ENCODE data around the gene SLC2A5.

Gene SLC2A5

DNA sequence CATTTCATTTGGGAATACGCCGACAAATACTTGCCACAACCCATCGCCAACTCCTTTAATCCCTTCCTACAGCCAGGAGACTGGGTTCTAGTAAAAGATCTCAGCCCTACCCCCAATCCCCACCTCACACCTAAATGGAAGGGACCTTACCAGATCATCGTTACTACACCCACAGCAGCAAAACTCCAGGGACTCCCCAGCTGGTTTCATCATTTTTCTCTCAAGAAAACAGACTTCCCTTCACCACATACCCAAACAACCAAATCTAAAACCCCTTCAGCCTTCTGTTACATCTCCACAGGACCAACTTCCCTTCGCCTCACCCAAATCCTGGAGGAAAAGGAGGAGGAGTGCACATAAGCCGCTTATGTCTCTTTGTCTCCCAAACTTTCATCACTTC, 23.7 kb upstream of the SLC2A5 start:
- no peak for DNase-seq (ENCODE audit: low spot score)

DNA sequence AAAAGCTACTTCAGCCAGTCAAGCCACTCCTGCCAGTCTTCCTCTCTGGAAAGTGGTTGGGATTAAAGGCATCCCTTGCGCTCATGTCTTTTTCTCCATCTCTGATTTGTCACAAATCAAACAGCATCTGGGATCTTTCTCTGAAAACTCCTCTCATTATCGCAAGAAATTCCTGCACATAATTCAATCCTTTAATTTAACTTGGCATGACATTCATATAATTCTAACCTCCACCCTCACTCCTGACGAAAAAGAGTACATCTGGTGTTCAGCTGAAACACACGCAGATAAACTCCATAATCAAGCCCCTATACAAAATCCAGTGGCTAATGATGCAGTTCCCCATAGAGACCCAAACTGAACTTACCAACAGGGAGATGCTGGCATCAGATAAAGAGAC, 19.4 kb upstream of the SLC2A5 start:
- no peak for DNase-seq (ENCODE audit: low spot score)

GRCh38 chr1:9087411-9088125, 18.1 kb upstream of the SLC2A5 start:
- no peak for DNase-seq (ENCODE audit: low spot score)

- DNase-seq (ENCODE audit: low spot score): no peak
Observed at GRCh38 chr1:9086796-9087195, 17.4 kb upstream of the SLC2A5 start.

DNA sequence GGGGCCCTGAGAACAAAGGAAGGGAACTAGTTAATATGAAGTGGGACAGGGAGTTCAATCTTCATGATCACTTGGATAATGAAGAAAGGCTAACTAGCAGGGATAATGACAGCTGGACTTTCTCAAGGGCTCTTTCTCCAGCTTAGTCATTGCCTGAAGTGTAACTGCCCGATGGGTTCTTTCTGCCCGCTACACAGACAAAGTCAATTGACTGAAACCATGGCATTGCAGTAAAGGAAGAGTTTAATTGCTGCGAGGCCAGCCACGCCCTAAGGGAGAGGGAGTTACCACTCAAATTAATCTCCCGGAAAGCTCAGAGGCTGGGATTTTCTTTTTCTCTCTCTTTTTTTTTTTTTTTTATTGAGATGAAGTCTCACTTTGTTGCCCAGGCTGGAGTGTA, 16.6 kb upstream of the SLC2A5 start:
- no peak for DNase-seq (ENCODE audit: low spot score)

DNA sequence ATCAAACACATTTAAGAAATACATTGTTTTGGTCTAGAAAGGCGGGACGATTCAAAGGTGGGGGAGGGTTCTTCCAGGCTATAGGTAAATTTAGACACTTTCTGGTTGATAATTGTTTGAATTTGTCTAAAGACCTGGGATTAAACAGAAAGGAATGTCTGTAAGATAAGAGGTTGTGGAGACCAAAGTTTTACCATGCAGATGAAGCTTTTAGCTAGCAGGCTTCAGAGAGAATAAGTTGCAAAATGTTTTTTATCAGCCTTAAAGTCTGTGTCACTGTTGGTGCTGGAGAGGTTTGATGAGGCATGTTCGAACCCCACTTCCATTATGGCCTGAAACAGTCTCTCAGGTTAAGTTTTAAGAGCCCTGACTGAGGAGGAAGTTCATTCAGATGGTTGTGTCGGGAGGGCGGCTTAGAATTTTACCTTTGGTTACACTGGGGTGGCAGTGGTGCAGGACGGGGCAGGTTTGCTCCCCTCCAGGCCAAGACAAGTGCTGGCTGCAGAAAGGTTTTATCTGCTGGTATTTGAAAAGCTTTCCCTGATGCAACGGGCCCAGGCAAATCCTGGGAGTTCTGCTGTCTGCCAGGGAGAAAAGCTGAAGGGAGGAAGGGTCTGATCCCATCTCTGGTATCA, 16.0 kb upstream of the SLC2A5 start:
- DNase-seq (ENCODE audit: low spot score): no peak

GRCh38 chr1:9084906-9085305, 15.5 kb upstream of the SLC2A5 start:
- DNase-seq (ENCODE audit: low spot score): no peak

- DNase-seq (ENCODE audit: low spot score): no peak
Observed at GRCh38 chr1:9081473-9081872, 12.0 kb upstream of the SLC2A5 start.

DNA sequence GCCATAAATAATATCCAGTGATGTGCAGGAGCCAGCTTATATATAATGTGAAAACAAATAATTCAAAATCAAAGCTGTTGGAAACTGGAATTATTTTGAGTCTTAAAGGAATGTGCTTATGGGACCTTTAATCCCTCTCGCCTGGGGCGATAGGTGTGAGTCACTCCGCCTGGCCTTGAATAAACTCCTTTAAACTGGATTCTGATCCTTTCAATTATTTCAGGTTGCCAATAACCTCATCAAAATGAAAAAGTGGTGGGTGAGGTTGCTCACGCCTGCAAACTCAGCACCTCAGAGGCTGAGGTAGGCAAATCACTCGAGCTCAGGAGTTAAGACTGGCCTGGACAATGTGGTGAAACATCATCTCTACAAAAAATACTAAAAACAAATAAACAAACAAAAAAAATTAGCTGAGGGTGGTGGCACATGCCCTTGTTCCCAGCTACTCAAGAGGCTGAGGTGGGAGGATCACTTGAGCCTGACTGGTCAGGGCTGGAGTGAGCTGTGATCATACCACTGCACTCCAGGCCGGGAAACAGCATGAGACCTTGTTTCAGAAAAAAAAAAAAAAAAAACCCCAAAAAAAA, 11.4 kb upstream of the SLC2A5 start:
- DNase-seq (ENCODE audit: low spot score): no peak

GRCh38 chr1:9079988-9080704, 10.7 kb upstream of the SLC2A5 start:
- DNase-seq (ENCODE audit: low spot score): no peak

- DNase-seq (ENCODE audit: low spot score): no peak
Observed at GRCh38 chr1:9078752-9079500, 9.5 kb upstream of the SLC2A5 start.

- no peak for DNase-seq (ENCODE audit: low spot score)
Observed at GRCh38 chr1:9078015-9078751, 8.7 kb upstream of the SLC2A5 start.

DNA sequence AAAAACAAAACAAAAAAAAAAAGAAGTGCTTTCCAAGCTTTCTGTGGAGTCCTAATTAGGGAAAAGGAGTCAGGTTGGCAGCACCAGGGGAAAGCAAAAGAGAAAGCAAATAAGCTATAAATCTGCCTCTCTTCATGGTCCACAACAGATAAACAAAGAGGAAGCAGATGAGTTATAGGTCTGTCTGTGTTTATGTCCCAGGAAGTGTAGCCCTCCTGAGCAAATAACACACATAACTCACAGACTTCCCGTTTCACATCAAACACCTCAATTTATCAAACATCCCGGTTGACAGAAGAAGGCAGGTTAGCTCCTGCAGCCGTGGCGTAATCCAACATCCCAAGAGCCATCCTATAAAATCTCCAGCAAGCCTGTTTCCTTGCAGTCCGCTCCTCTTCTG, 5.6 kb upstream of the SLC2A5 start:
- DNase-seq (ENCODE audit: low spot score): no peak

DNA sequence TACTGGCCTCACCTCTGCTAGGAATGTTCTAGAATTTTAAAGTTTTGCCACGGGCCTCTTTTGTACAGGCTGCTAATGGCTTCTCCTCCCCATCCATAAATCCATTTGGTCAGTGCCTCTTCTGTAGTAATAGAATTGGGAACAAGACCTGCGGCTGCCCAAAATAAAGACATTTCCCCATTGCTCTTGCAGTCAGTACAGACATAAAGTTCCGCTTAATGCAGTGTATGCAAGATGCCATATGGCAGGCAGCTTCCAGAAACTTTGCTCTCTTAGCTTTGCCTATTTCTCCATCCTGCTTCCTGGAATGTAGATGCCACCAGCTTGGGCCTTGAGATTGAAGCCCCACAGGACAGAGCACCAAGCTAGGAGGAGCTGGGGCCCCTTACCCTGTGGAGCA, 3.7 kb upstream of the SLC2A5 start:
- no peak for DNase-seq (ENCODE audit: low spot score)

GRCh38 chr1:9071554-9072235, 2.3 kb upstream of the SLC2A5 start:
- DNase-seq (ENCODE audit: low spot score): no peak

DNA sequence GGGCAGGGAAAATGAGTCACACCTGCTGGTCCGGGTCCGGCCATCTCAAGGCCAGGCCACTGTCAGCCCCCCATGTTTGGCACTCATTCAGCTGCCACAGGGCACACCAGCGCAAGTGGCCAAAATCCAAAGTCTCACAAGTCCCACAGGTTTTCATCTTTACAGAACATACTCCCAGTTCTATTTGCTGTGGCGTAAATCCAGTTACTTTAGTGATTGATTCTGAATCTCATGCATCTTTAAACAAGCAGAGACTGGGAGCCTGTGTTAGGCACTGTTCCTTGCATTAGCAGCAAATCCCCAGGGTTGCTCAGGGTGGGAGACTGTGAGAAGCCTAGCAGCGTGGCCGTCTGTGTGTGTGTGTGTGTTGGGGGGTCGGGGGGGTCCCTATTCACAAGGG, 1.1 kb upstream of the SLC2A5 start:
- no peak for DNase-seq (ENCODE audit: low spot score)

DNA sequence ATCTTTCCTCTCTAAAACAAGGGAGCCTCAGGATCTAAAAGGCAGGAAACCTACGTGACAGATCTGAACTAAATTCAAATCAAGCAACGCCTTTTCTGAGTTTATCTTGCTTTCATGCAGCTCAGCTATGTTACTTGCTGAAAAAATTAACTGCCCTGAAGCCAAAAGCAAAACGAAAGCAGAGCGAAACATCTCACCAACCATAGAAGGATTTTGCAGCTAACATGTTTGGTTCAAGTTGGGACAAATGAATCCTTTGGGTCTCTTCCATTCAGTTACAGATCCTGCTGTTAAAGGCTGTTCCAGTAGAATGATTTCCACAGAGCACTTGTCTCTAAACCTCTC, 482 bp downstream of the SLC2A5 start:
- no peak for DNase-seq (ENCODE audit: low spot score)

DNA sequence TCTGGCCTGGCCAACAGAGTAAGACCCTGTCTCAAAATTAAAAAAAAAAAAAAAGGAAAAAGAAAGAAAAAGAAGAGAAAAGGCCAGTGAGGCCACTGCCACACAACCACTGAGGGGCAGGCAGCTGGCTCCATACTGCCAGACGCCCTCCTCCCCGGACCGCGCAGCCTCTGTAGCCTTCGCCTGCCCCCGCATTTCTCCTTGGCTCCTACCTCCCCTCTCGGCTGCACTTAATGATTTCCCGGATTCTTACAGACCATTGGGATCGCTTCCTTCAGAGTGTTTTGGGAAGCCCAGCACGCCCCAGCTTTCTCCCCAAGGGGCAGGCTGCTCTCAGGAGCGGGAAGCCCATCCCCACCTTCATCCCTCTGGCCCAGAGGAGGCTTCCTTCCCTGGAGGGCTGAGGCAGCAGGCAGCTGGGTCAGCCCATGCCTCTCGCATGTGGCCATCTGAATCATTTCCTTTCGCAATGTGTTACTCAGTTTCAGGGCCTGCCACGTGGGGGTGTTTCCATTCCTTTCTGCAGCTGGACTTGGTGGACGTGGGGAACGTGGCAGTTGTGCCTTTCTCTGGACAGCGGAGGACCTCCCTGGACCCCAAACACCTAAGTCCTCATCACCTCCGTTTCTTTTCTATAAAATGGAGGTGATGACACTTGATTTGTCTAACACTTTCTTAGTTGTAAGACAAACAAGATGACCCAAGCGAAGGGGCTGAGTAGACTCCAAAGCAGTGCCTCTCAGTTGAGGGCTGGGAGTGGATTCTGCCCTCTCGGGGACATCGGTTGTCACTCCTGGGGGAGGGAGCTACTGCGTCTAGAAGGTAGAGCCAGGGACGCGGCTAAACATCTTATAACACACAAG, 2.3 kb downstream of the SLC2A5 start:
- peak; percentile 90 for DNase-seq (ENCODE audit: low spot score)

DNA sequence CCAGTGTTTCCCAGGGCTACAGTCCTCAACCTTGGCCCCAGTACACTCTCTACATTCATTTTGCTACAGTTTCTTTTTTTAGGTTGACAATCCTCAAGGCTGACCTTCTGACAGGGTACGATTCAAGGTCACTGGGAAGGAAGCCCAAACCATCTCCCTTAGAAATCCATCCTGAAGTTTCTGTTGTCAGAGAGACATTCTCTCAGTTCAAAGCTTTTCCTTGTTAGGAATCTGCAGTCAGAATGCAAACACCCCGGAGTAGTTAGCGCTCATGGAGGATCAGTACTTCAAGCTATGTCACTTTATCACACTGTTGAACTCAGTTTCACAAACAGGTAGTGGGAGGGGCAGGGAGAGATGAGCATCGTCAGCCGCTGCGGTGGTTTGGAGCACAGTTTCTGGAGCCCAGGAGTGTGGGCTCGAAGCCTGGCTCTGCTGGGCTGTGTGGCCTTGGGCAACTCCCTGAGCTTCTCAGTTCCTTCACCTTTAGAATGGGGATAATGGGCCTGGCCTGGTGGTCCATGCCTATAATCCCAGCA, 4.2 kb downstream of the SLC2A5 start:
- DNase-seq (ENCODE audit: low spot score): no peak

DNA sequence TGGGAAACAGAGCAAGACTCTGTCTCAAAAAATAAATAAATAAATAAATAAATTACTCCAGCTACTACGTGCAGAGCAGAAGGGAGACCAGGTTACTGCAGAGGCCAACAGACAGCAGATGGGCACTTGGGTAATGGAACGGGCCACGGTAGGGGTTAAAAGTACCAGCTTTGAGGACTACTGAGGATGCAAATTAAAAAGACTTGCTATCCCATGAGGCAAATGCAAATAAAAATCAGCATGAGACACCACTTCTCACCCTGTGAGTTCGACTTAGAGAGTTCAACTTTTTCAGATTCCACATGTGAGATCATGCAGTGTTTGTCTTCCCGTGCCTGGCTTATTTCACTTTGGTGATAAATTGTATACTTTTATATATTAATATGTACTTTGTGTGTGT, 6.6 kb downstream of the SLC2A5 start:
- DNase-seq (ENCODE audit: low spot score): no peak
